Esophagus (tissue), 2 donors: ENCODE data around the gene CEMP1. TPM values are rescaled to one million over a fixed set of nuclear protein-coding genes. Genes with fewer than 3 reads are reported as not detected.

Experiments used
- H3K27ac ChIP-seq, 2 donors: one replicate each; pipeline ENCODE4 v1.5.1; 2013; ENCODE audit warnings: low read depth in 2 of 2, mild to moderate bottlenecking in 2 of 2, inconsistent platforms in 1 of 2, low read length in 1 of 2, moderate library complexity in 1 of 2
- H3K27me3 ChIP-seq, 2 donors: one replicate each; pipeline ENCODE4 v1.6.1; 2013; ENCODE audit warnings: low read length in 2 of 2, control low read depth in 1 of 2, mild to moderate bottlenecking in 1 of 2; ENCODE audit not compliant: insufficient read depth in 2 of 2, control insufficient read depth in 1 of 2
- H3K36me3 ChIP-seq, 2 donors: one replicate each; pipeline ENCODE4 v1.6.1; 2013; ENCODE audit warnings: low read length in 1 of 2; ENCODE audit not compliant: control insufficient read depth in 2 of 2, insufficient read depth in 2 of 2
- H3K4me1 ChIP-seq, 2 donors: one replicate each; pipeline ENCODE4 v1.6.1; 2013; ENCODE audit warnings: low read length in 1 of 2; ENCODE audit not compliant: control insufficient read depth in 2 of 2, insufficient read depth in 2 of 2
- H3K4me3 ChIP-seq, 2 donors: one replicate each; pipeline ENCODE4 v1.5.1; 2013; ENCODE audit warnings: low read length in 2 of 2, mild to moderate bottlenecking in 2 of 2, low read depth in 1 of 2, moderate library complexity in 1 of 2
- H3K9me3 ChIP-seq, 2 donors: one replicate each; pipeline ENCODE4 v1.6.1; 2013; ENCODE audit warnings: mild to moderate bottlenecking in 2 of 2, low read depth in 1 of 2, low read length in 1 of 2, moderate library complexity in 1 of 2; ENCODE audit not compliant: control insufficient read depth in 2 of 2, insufficient read depth in 1 of 2
- WGBS, 2 donors: extraction: QIAGEN DNeasy Blood & Tissue Kit; methylation state at CpG; one replicate each; pipeline ENCODE4 v1.1.7; 2013; 5-methylcytosine and 5-hydroxymethylcytosine counted together
- polyA plus RNA-seq, 2 donors: library from polyadenylated mRNA; stranded (reverse); fragments of 200-250 nt; gene quantifications; one replicate each; pipeline ENCODE4 v1.2.3, GENCODE V29; 2013
- donor health status: healthy with polysubstance abuse.
- donor health status: Bipolar disorder and iron deficiency.

Gene CEMP1
- polyA plus RNA-seq, 2 donors, result 0.18 to 0.55 TPM

DNA sequence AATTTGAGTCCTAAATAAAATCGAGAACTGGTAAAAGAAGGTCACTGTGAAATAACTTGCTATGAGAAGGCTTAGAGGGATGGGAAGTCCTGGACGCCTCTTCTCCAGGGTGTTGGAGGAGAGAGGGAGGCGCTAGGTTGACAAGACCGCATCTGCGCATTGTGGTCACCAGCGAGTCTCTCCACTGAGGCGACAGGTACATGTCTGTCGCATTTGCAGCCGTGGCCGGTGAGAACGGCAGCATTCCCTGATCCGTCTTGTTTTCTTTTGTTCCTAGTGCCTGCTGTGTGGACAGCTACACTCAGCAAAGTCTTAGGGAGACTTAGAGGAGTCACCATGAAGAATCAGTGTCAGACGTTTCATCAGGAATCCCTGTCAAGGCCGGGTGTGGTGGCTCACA lies 25.5 kb downstream of the CEMP1 start:
- Histone ChIP-seq H3K4me1 (peaks cover 0 to 3% of the 10 kb centered on the region in 2 donors), H3K9me3 (no peaks in the 10 kb centered on the region), H3K36me3 (no peaks in the 10 kb centered on the region), H3K4me3 (no peak overlapping the region), H3K27ac (no peak overlapping the region), H3K27me3 (no peaks in the 10 kb centered on the region)
- 87 to 89% methylated on average over 14 of the region's 14 CpGs for WGBS, 2 donors

DNA sequence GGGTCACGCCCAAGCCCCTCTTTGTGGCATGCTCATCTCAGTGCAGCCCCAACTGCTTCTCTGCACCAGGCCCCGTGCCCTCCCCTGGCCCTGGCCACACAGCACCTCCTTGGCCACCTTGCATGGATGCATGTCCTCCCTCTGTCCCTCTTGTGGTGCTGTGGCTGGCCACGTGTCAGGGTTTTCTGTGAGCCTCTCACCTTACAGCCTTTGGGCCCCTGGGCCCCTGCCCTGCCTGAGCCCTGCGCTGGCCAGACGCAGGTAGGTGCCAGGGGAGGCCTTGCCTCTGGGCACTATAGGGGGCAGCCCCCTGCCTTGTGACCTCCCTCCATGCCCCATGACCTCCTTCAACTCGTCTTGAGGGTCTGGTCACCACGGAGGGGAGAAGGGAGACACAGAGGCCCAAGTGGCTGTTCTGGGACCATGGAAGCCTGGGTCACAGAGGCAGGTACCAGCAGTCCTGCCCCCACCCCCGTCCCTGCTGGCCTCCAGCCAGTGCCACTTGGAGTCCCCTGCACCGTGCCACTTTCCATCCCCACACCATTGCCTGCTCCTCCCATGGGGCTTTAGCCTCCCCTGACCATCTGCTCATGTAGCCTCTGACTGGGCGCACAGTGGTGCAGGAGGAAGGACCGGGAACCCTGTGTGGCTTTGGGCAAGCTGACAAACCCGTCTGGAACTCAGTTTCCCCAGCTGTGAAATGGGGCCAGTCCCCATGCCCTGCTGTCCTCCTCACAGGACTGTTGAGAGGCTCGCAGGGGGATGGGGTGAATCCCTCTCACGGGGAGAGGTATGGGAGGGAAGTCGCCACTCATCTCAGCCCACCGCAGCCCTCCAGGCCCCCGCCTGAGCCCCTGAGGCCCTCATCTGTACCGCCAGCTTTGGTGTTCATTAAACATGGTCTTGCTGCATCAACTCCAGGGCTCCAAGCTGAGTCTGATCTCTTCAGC lies 29.0 kb downstream of the CEMP1 start:
- H3K4me3 ChIP-seq, result no peak overlapping the region
- no peaks in the 10 kb centered on the region for H3K27me3 ChIP-seq
- peak overlapping the region in 1 of 2 donors; percentile 72 for H3K27ac ChIP-seq
- no peaks in the 10 kb centered on the region for H3K9me3 ChIP-seq
- 78 to 81% methylated on average over 16 to 18 of the region's 18 CpGs for WGBS, 2 donors
- H3K4me1 ChIP-seq, result peaks cover 0 to 30% of the 10 kb centered on the region in 2 donors
- peaks cover 0 to 4% of the 10 kb centered on the region in 2 donors for H3K36me3 ChIP-seq

DNA sequence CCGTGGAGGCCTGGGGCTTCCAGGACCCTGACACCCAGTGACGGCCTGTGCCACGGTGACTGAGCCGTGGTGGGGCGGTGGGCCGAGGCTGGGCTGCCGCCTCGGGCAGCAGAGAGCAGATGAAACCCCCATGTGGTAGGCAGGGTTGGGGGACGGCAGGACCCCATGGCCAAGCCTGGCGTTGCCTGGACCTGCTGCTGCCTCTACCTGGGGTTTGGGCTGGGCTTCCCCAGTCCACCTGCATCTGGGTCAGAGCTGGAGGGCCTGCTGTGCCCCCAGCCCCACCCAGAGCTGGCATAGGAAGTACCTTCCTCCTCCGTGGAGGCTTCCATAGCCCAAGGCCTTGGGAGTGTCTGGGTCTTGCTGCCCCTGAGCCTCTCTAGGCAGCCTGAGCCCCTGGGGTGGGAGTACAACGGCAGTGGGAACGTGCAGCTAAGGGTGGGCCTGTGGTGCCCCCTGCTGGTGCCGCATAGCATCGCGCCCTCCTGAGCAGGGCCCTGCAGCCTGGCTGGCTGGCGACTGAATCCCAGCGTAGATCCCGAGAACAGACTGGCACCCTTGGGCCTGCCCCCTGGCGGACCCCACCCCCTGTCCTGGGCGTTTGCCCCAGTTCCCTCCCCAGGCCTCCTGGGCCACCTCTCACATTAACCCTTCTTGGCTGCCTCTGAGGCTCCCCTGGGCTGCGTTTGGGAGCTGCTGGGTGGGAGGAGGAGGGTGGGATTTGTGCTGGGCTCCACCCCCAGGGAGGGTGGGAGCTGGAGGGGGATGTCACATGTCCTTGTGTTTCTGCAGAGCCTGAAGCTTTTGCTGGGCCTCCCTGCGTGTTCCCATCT lies 30.1 kb downstream of the CEMP1 start:
- Histone ChIP-seq H3K27ac (no peak overlapping the region), H3K36me3 (peaks cover 0 to 10% of the 10 kb centered on the region in 2 donors)
- 31 to 37% methylated on average over 22 to 23 of the region's 23 CpGs for WGBS, 2 donors

DNA sequence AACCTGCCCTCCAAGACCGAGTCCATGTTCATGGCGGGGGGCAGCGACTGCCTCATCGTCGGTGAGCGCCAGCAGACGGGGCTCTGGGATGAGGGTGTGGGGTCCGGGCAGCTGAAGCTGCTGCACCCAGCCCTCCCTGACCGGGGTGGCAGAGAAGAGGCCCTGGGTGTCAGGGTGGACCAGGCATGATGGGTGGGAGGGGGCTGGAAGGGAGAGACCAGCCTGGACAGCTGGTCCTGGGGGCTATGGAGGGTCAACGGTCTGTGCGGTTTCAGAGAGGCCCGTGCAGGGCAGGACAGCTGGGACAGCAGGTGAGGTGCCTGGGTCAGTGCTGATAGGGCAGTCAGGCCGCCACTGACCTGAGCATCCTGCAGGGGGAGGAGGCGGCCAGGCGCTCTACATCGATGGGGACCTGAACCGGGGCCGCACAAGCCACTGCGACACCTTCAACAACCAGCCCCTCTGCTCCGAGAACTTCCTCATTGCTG lies 30.7 kb downstream of the CEMP1 start:
- WGBS, 2 donors, result 83 to 87% methylated on average over 20 of the region's 20 CpGs
- peaks cover 0 to 10% of the 10 kb centered on the region in 2 donors for H3K36me3 ChIP-seq
- no peak overlapping the region for H3K27ac ChIP-seq
- H3K4me1 ChIP-seq, result peaks cover 0 to 44% of the 10 kb centered on the region in 2 donors
- no peaks in the 10 kb centered on the region for H3K27me3 ChIP-seq
- no peaks in the 10 kb centered on the region for H3K9me3 ChIP-seq
- H3K4me3 ChIP-seq, result no peak overlapping the region

More for the DNA sequence above, 30.1 kb downstream of the CEMP1 start:
- H3K27me3 ChIP-seq, result no peaks in the 10 kb centered on the region
- H3K9me3 ChIP-seq, result no peaks in the 10 kb centered on the region
- H3K4me1 ChIP-seq, result peaks cover 0 to 41% of the 10 kb centered on the region in 2 donors
- H3K4me3 ChIP-seq, result no peak overlapping the region

DNA sequence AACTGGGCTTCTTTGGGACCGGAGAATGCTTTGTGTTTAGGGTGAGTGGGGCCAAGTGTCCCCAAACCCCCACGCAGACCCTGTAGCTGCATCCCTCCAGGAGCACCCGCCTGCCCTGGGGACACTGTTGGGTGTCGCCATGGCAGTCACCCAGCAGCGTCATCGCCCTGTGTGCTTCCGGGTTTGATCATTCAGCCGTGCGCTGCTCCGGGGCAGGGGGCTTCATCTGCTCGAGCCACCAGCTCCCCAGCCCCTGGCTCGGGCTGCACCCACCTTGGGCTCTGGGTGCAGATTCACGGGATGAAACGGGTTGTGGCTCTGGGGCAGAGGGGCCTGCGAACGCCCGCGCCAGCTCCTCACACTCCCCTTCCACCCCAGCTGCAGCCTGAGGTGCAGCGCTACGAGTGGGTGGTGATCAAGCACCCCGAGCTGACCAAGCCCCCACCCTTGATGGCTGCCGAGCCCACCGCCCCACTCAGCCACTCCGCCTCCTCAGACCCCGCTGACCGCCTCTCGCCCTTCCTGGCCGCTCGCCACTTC lies 31.2 kb downstream of the CEMP1 start:
- WGBS, 2 donors, result 74 to 83% methylated on average over 29 of the region's 29 CpGs
- no peak overlapping the region for H3K27ac ChIP-seq
- no peaks in the 10 kb centered on the region for H3K27me3 ChIP-seq
- H3K36me3 ChIP-seq, result peaks cover 0 to 10% of the 10 kb centered on the region in 2 donors
- no peaks in the 10 kb centered on the region for H3K9me3 ChIP-seq
- H3K4me1 ChIP-seq, result peaks cover 0 to 44% of the 10 kb centered on the region in 2 donors
- H3K4me3 ChIP-seq, result no peak overlapping the region

DNA sequence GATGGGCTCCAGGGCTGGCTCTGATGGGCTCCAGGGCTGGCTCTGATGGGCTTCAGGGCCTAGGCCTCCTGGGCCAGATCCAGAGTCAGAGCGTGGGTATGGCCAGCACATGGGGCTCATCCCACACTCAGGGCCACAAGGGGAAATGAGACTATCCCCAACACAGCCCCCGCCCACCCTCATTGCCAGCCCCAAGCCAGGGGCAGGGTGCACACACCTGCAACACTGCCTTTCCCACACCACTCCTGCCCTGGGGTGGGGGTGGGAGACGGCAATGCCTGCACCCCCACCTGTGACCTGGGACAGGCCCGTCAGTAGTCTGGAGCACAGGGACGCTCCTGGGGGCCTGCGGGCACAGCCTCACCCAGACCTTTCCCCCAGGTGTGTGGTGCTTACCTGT lies 31.8 kb downstream of the CEMP1 start:
- peak overlapping the region; percentile 66 to 85 for H3K27ac ChIP-seq
- WGBS, 2 donors, result 74 to 75% methylated on average over 6 of the region's 6 CpGs
- no peaks in the 10 kb centered on the region for H3K9me3 ChIP-seq
- peaks cover 0 to 10% of the 10 kb centered on the region in 2 donors for H3K36me3 ChIP-seq
- peaks cover 0 to 44% of the 10 kb centered on the region in 2 donors for H3K4me1 ChIP-seq
- no peaks in the 10 kb centered on the region for H3K27me3 ChIP-seq
- no peak overlapping the region for H3K4me3 ChIP-seq

DNA sequence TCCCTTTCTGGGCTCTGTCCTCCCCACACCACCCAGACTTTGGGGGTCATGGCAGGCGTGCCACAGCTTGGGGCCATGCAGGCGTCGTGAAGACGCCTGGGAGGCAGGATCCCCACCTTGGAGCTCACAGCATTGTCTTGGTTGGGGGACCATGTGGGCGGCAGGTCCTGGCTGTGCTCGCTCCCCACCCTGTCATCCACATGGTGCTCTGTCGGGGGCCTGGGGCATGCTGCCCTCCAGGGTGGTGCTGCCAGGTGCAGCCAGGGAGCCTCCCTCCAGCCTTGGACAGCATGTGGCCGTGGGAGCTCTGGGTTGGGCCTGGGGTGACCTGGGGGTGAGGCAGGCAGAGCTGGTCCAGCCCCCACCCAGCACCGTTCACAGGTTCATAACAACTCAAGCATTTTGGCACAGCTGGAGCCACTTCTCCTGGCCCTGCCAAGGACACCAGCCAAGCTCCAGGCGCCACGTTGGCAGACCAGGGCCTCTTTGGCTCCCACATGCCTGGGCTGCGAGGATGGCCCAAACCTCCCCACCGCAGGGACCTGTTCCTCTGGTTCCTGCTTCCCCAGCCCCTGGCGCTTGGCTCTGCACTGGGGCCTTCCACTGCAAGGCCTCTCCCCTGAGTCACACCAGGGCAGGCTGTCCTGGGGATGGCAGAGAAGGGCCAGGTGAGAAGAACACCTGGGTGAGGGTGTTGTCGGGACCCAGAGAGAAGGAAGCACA lies 32.5 kb downstream of the CEMP1 start:
- Histone ChIP-seq H3K27me3 (no peaks in the 10 kb centered on the region), H3K36me3 (peaks cover 0 to 10% of the 10 kb centered on the region in 2 donors), H3K27ac (peak overlapping the region; percentile 66 to 85), H3K4me1 (peaks cover 0 to 44% of the 10 kb centered on the region in 2 donors), H3K4me3 (no peak overlapping the region), H3K9me3 (no peaks in the 10 kb centered on the region)
- WGBS, 2 donors, result 54 to 68% methylated on average over 15 of the region's 15 CpGs

DNA sequence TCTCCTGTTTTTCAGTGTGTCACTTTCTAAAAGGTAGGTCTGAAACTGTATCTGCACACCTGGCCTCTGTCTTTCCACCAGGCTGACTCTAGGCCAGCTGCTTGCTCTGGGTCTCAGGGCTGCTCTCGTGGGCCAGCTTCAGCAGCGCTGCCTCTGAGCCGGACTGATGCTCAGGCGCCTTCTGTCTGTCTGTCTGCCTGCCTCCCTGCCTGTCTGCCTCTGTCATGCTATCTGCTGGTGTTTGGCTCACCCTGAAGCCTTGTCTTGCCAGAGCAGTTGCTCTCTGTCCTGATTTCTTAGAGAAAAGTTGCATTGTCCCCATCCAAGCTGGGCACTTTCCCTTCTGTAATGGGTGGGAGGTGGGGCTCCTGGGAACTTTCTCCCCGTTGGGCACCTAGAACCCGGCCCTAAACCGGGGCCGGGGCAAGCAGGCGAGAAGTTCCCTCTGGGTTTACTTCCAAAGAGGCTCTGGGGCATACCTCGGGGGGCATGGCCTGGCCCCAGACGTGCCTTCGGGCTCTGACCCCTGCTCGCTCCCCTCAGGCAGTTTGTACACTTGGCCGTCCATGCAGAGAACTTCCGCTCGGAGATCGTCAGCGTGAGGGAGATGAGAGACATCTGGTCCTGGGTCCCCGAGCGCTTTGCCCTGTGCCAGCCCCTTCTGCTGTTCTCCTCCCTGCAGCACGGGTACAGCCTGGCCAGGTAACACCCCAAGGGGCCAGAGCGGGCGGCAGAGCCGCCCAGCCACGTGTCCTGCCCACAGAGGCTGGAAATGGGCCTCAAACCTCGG lies 33.3 kb downstream of the CEMP1 start:
- 70 to 77% methylated on average over 26 of the region's 26 CpGs for WGBS, 2 donors
- Histone ChIP-seq H3K4me1 (peaks cover 0 to 44% of the 10 kb centered on the region in 2 donors), H3K4me3 (no peak overlapping the region), H3K27me3 (no peaks in the 10 kb centered on the region), H3K36me3 (peaks cover 0 to 10% of the 10 kb centered on the region in 2 donors), H3K27ac (no peak overlapping the region), H3K9me3 (no peaks in the 10 kb centered on the region)
